Posterior cingulate gyrus (tissue), 11 donors: Measurements from ENCODE around the gene EHMT1.
"Not testable (repeated sequence)": the region's sequence is repeated elsewhere in the genome, so short reads cannot be mapped to it uniquely, and the experiment has no call there.

Experiments
- DNase-seq, 10 donors: peaks; one replicate each; pipeline versions ENCODE4 v3.0.0 to v3.0.0-alpha.2; 2020 to 2021; ENCODE audit warnings: mixed read lengths in 3 of 10
- intact Hi-C: fragments of 100-400 bp; cut with DNase I; formaldehyde crosslinking; loops from one replicate; pipeline ENCODE4 v1.15.1; 2023

Gene EHMT1

GRCh38 chr9:137613259-137613658 is 5.5 kb upstream of the EHMT1 start:
- no peak for DNase-seq
- intact Hi-C loops = no loop called here

GRCh38 chr9:137613738-137614523 is 4.9 kb upstream of the EHMT1 start:
- intact Hi-C loops = no loop called here
- no peak for DNase-seq

- DNase-seq = peak in 1 of 10 donors; percentile 83
- intact Hi-C loops = loop anchor here (5.0 kb wide), 1 partner anchor 38 kb away; the partner anchor contains the start of gene DPH7
Observed at GRCh38 chr9:137614631-137615386, 4.0 kb upstream of the EHMT1 start.

GRCh38 chr9:137615387-137615871 is 3.4 kb upstream of the EHMT1 start:
- intact Hi-C loops = loop anchor here (5.0 kb wide), 1 partner anchor 38 kb away; the partner anchor contains the start of gene DPH7
- peak in 1 of 10 donors; percentile 80 for DNase-seq

GRCh38 chr9:137619240-137620047 is 639 bp downstream of the EHMT1 start:
- DNase-seq = peak in 1 of 10 donors; percentile 83
- intact Hi-C loops = loop anchor here (5.0 kb wide), 1 partner anchor 42 kb away; the partner anchor contains the start of gene DPH7

GRCh38 chr9:137620048-137620405 is 1.2 kb downstream of the EHMT1 start:
- DNase-seq = no peak
- intact Hi-C loops = no loop called here

GRCh38 chr9:137620581-137620980 is 1.8 kb downstream of the EHMT1 start:
- intact Hi-C loops = no loop called here
- peak in 1 of 10 donors; percentile 3 for DNase-seq

GRCh38 chr9:137621131-137621757 is 2.4 kb downstream of the EHMT1 start:
- DNase-seq = peak in 2 of 10 donors; percentile 43 to 47
- intact Hi-C loops = no loop called here

GRCh38 chr9:137622211-137622610 is 3.4 kb downstream of the EHMT1 start:
- DNase-seq = peak in 2 of 10 donors; percentile 30 to 37
- intact Hi-C loops = not testable (repeated sequence)

- intact Hi-C loops = no loop called here
- DNase-seq = peak in 1 of 10 donors; percentile 1
Observed at GRCh38 chr9:137626464-137626863, 7.7 kb downstream of the EHMT1 start.

GRCh38 chr9:137627406-137627805 is 8.6 kb downstream of the EHMT1 start:
- intact Hi-C loops = not testable (repeated sequence)
- peak in 3 of 10 donors; percentile 24 to 66 (median 49) for DNase-seq

GRCh38 chr9:137630126-137630525 is 11.3 kb downstream of the EHMT1 start:
- intact Hi-C loops = no loop called here
- peak in 1 of 10 donors; percentile 18 for DNase-seq

GRCh38 chr9:137630679-137631078 is 11.9 kb downstream of the EHMT1 start:
- intact Hi-C loops = no loop called here

GRCh38 chr9:137631345-137632229 is 12.8 kb downstream of the EHMT1 start:
- intact Hi-C loops = no loop called here

More at GRCh38 chr9:137630679-137631078, 11.9 kb downstream of the EHMT1 start:
- DNase-seq = peak in 3 of 10 donors; percentile 1 to 12 (median 2)

GRCh38 chr9:137632230-137633161 is 13.7 kb downstream of the EHMT1 start:
- DNase-seq = peak in 4 of 10 donors; percentile 43 to 80 (median 56)
- intact Hi-C loops = no loop called here

More at GRCh38 chr9:137631345-137632229, 12.8 kb downstream of the EHMT1 start:
- peak in 3 of 10 donors; percentile 3 to 25 (median 4) for DNase-seq

- DNase-seq = peak in 1 of 10 donors; percentile 13
- intact Hi-C loops = no loop called here
Observed at GRCh38 chr9:137634016-137634415, 15.2 kb downstream of the EHMT1 start.

- intact Hi-C loops = no loop called here
- DNase-seq = peak in 2 of 10 donors; percentile 6 to 33
Observed at GRCh38 chr9:137638680-137639079, 19.9 kb downstream of the EHMT1 start.
